ENCODE results near the gene RAD17.

DNA sequence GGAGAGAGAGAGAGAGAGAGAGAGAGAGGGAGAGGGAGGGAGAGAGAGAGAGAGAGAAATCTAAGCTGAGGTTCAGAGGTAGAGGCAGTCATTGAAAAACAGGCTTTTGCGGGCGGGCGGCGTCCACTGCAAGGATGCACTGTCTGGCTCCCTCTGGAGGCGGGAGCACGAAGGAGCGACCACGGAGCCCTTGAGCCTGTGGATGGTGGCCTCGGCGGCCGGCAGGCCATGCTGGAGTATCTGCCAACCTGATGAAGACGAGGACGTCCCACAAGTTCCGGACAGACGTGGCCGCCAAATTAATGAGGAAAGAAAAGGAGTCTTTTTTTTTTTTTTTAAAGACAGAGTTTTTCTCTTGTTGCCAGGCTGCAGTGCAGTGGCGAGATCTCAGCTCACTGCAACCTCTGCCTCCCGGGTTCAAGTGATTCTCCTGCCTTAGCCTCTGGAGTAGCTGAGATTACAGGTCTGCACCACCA is 34.8 kb upstream of the RAD17 start:
- TF ChIP-seq RAD21 (IDR thresholded peaks at IDR 0.05; ENCODE audit: low read depth) (peak; percentile 71), ZBTB7A (IDR thresholded peaks at IDR 0.05; ENCODE audit: low read depth) (no peak), EP300 (IDR thresholded peaks at IDR 0.05; ENCODE audit: borderline replicate concordance) (no peak), REST (IDR thresholded peaks at IDR 0.05; ENCODE audit: low read depth) (no peak), CEBPB (IDR thresholded peaks at IDR 0.05) (no peak), USF1 (IDR thresholded peaks at IDR 0.05) (no peak), TEAD4 (IDR thresholded peaks at IDR 0.05) (no peak; the same call in 1 of the 2 replicates), EGR1 (IDR thresholded peaks at IDR 0.05) (no peak), YY1 (IDR thresholded peaks at IDR 0.05; ENCODE audit: low read depth) (0 out of 2 replicates have a peak, but pooled peaks have one; percentile 23), TAF1 (IDR thresholded peaks at IDR 0.05; ENCODE audit: low read depth) (no peak), CREB1 (IDR thresholded peaks at IDR 0.05; ENCODE audit: low read depth) (no peak), FOXM1 (IDR thresholded peaks at IDR 0.05; ENCODE audit: borderline replicate concordance, low read depth) (no peak)
- TF ChIP-seq, protein P1, sequence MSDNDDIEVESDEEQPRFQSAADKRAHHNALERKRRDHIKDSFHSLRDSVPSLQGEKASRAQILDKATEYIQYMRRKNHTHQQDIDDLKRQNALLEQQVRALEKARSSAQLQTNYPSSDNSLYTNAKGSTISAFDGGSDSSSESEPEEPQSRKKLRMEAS (IDR thresholded peaks at IDR 0.05) = peak; percentile 62; the same call in 1 of the 2 replicates

Data from Ishikawa (cell line).